Smooth muscle cell (in vitro differentiated cells): ENCODE results near the gene DCTN5. TPM values are rescaled to one million over a fixed set of nuclear protein-coding genes. Genes with fewer than 3 reads are reported as not detected.

Experiments
- DNase-seq: peaks from one replicate; lab custom pipeline; 2025; ENCODE audit not compliant: unreplicated experiment; lab: John Stamatoyannopoulos, UW
- H2AFZ ChIP-seq: fragments of 200-600 bp; sonication (generic); 2 replicates; pipeline ENCODE4 v1.6.0; 2016; ENCODE audit warnings: antibody characterized with exemption, low read depth, mild to moderate bottlenecking
- H3F3A ChIP-seq: fragments of 200-600 bp; sonication (generic); 2 replicates; pipeline ENCODE4 v1.6.0; 2017; ENCODE audit warnings: antibody characterized with exemption, low read depth
- H3K27ac ChIP-seq: fragments of 200-600 bp; sonication (generic); 2 replicates; pipeline ENCODE4 v1.5.1; 2016; ENCODE audit warnings: low read depth, mild to moderate bottlenecking
- H3K27me3 ChIP-seq: fragments of 200-600 bp; sonication (generic); 2 replicates; pipeline ENCODE4 v1.6.1; 2016; ENCODE audit warnings: low read depth, mild to moderate bottlenecking
- H3K36me3 ChIP-seq: fragments of 200-600 bp; sonication (generic); 2 replicates; pipeline ENCODE4 v1.5.1; 2016; ENCODE audit warnings: low read depth
- H3K4me1 ChIP-seq: fragments of 200-600 bp; sonication (generic); 2 replicates; pipeline ENCODE4 v1.5.1; 2016; ENCODE audit warnings: low read depth
- H3K4me2 ChIP-seq: fragments of 200-600 bp; sonication (generic); 2 replicates; pipeline ENCODE4 v1.6.0; 2016; ENCODE audit warnings: mild to moderate bottlenecking
- H3K4me3 ChIP-seq: fragments of 200-600 bp; sonication (generic); 2 replicates; pipeline ENCODE4 v1.5.1; 2016; ENCODE audit warnings: mild to moderate bottlenecking
- H3K79me2 ChIP-seq: fragments of 200-600 bp; sonication (generic); 2 replicates; pipeline ENCODE4 v1.6.0; 2016; ENCODE audit warnings: low read depth, mild to moderate bottlenecking
- H3K9ac ChIP-seq: fragments of 200-600 bp; sonication (generic); 2 replicates; pipeline ENCODE4 v1.6.0; 2016; ENCODE audit warnings: low read depth
- H3K9me3 ChIP-seq: fragments of 200-600 bp; sonication (generic); replicated peaks from 2 replicates; pipeline ENCODE4 v1.5.1; 2016; ENCODE audit warnings: low read depth
- H4K20me1 ChIP-seq: fragments of 200-600 bp; sonication (generic); 2 replicates; pipeline ENCODE4 v1.6.0; 2016; ENCODE audit warnings: low read depth
- WGBS: methylation state at CpG from one replicate; pipeline ENCODE4 v1.1.7; 2016; ENCODE audit warnings: low lambda C conversion rate; 5-methylcytosine and 5-hydroxymethylcytosine counted together
- polyA plus RNA-seq: library from polyadenylated mRNA; unstranded; fragments of >200 nt; fragmentation: Nextera tagmentation; extraction: Ambion mirVana; gene quantifications from 2 replicates; pipeline ENCODE4 v1.2.1, GENCODE V29; 2016
- total RNA-seq: library from RNA; depleted of rRNA; stranded (reverse); fragments of >200 nt; gene quantifications from 2 replicates; pipeline ENCODE4 v1.2.3, GENCODE V29; 2014
- TF ChIP-seq, protein P1 (sequence below): fragments of 200-600 bp; sonication (generic); IDR thresholded peaks from 2 replicates; pipeline ENCODE4 v1.5.1; 2017; ENCODE audit warnings: borderline replicate concordance, mild to moderate bottlenecking, antibody characterized with exemption; ENCODE audit not compliant: insufficient read depth, poor library complexity, severe bottlenecking

DCTN5 gene
- total and polyA plus RNA-seq, 2 experiments from 2014 or later = 14.0 to 22.6 TPM

DNA sequence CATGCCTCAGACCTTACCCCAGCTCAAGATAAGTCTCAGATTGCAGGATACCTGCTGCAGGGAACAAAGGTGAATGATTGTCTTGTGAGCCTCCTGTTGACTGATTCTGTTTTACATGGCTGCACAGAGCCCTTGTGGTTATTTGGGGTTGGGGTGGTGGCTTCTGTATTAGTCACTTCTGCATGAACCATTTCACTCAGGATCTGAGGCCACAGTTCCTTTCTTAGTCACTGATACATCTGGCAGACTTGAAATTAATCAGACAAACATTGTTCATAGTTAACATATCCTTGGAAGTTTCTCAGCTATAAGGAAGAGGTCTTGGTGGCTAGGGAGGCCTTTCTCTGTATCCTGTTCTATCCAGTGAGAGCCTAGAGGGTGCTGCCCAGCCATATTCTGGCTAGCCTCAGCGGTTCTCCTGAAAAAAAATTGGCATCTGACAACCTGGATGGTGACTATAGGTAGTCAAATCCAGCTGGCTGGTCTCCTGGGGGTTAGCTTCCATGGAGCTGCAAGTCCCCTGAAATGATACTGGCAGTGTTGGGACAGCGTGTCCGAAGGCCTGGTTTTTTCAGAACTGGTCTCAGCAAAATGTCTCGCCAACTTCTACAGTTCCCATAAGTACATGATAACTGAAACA lies 29.0 kb downstream of the DCTN5 start:
- Histone ChIP-seq H3K36me3 (no peaks in the 10 kb centered on the region), H3K9ac (no peak overlapping the region), H3K27ac (peak overlapping the region; percentile 20), H3K4me3 (no peak overlapping the region), H3F3A (no peaks in the 10 kb centered on the region), H3K4me1 (peaks cover 7% of the 10 kb centered on the region), H3K27me3 (no peaks in the 10 kb centered on the region), H3K9me3 (no peaks in the 10 kb centered on the region), H3K79me2 (no peaks in the 10 kb centered on the region), H2AFZ (no peak overlapping the region), H4K20me1 (no peaks in the 10 kb centered on the region), H3K4me2 (no peak overlapping the region)
- DNase-seq = no peak
- 98% methylated on average over 4 of the region's 4 CpGs for WGBS
- TF ChIP-seq, protein P1, sequence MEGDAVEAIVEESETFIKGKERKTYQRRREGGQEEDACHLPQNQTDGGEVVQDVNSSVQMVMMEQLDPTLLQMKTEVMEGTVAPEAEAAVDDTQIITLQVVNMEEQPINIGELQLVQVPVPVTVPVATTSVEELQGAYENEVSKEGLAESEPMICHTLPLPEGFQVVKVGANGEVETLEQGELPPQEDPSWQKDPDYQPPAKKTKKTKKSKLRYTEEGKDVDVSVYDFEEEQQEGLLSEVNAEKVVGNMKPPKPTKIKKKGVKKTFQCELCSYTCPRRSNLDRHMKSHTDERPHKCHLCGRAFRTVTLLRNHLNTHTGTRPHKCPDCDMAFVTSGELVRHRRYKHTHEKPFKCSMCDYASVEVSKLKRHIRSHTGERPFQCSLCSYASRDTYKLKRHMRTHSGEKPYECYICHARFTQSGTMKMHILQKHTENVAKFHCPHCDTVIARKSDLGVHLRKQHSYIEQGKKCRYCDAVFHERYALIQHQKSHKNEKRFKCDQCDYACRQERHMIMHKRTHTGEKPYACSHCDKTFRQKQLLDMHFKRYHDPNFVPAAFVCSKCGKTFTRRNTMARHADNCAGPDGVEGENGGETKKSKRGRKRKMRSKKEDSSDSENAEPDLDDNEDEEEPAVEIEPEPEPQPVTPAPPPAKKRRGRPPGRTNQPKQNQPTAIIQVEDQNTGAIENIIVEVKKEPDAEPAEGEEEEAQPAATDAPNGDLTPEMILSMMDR = no peak

DNA sequence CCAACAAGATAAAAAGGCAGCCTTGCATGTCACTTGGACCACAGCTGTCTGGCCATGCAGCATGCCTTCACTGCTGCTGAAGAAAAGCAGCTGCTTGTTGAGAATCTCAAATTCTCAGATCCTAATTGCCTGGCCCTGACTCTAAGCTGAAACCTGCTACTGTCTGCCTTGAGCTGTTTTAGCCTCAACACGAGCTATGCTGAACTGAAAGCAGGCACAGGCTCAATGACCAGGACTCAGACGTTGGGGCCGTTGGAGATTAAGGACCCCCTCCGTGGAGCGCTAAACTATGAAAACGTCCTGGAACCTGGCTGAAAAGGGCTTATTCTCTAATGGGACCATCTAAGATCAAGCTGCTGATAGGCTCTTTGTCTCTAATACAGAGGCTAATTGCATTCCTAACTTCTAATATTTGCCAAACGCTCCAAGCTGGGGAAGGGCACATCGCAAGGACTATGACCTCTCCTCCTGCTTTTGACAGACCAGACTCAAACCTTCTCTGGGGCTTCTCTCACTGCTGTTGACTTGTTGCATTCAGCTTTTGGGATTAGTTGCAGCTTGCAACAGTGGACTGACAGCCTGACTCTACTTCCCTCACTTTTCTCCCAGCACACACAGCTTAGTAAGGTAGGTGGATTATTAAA lies 32.8 kb downstream of the DCTN5 start:
- Histone ChIP-seq H2AFZ (no peak overlapping the region), H3K27ac (no peak overlapping the region), H3K9me3 (no peaks in the 10 kb centered on the region), H3K27me3 (no peaks in the 10 kb centered on the region), H4K20me1 (peaks cover 4% of the 10 kb centered on the region), H3K4me2 (no peak overlapping the region), H3K4me3 (no peak overlapping the region), H3F3A (no peaks in the 10 kb centered on the region), H3K4me1 (peaks cover 7% of the 10 kb centered on the region), H3K36me3 (no peaks in the 10 kb centered on the region), H3K9ac (no peak overlapping the region), H3K79me2 (no peaks in the 10 kb centered on the region)
- 52% methylated on average over 8 of the region's 8 CpGs for WGBS
- TF ChIP-seq, protein P1 = no peak
- no peak for DNase-seq

DNA sequence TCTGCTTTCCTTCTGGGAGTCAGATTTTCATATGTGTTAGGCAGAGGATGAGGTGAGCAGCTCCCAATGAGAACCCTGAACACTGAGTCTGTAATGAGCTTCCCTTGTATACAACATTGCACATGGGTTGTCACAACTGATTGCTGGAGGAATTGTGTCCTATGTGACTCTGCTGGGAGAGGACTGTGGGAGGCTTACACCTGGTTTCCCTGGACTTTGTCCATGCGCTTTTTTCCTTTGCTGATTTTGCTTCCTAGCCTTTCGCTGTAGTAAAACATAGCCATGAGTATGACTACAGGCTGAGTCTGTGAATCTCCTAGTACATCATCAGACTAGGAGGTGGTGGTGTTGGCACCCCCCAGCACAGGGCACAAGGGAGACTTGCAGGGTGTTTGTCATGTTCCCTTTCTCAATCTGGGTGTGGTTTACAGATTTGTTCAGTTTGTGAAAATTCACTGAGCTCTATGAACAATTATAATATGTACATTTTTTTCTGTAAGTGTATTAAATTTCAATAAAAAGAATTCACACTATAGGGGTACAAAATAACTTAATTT lies 35.7 kb downstream of the DCTN5 start:
- Histone ChIP-seq H2AFZ (no peak overlapping the region), H4K20me1 (peaks cover 15% of the 10 kb centered on the region), H3K4me3 (no peak overlapping the region), H3K9me3 (no peaks in the 10 kb centered on the region), H3K27ac (no peak overlapping the region), H3K9ac (no peak overlapping the region), H3K79me2 (peaks cover 23% of the 10 kb centered on the region), H3K36me3 (no peaks in the 10 kb centered on the region), H3K4me2 (no peak overlapping the region), H3K4me1 (peaks cover 17% of the 10 kb centered on the region), H3K27me3 (no peaks in the 10 kb centered on the region), H3F3A (no peaks in the 10 kb centered on the region)
- DNase-seq = no peak
- 95% methylated on average over 2 of the region's 2 CpGs for WGBS
- TF ChIP-seq, protein P1 = no peak
